22Rv1 (cell line): ENCODE results near the gene ST3GAL5.
"Not testable (repeated sequence)": the region's sequence is repeated elsewhere in the genome, so short reads cannot be mapped to it uniquely, and the experiment has no call there.

ENCODE experiments used
- H3K27ac ChIP-seq: fragments of 450-650 bp; 2 replicates; pipeline ENCODE4 v1.5.1; 2017
- CTCF ChIP-seq: fragments of 450-650 bp; IDR thresholded peaks from 2 replicates; pipeline ENCODE4 v1.5.1; 2017; ENCODE audit warnings: mild to moderate bottlenecking
- ZFX ChIP-seq: fragments of 450-650 bp; IDR thresholded peaks from 2 replicates; pipeline ENCODE4 v1.6.1; 2017; ENCODE audit warnings: antibody characterized with exemption, borderline replicate concordance

The ST3GAL5 gene

GRCh38 chr2:85890522-85891176, 1.9 kb upstream of the ST3GAL5 start:
- H3K27ac ChIP-seq, result no peak overlapping the region
- TF ChIP-seq ZFX, result no peak
- TF ChIP-seq CTCF, result no peak

- TF ChIP-seq ZFX (no peak), CTCF (no peak)
- peak overlapping the region; percentile 65 for H3K27ac ChIP-seq
Observed at GRCh38 chr2:85889627-85890281, 964 bp upstream of the ST3GAL5 start.

GRCh38 chr2:85888020-85888683, 638 bp downstream of the ST3GAL5 start:
- H3K27ac ChIP-seq, result peak overlapping the region; percentile 65
- TF ChIP-seq ZFX (no peak), CTCF (no peak)

- TF ChIP-seq CTCF (no peak), ZFX (no peak)
- H3K27ac ChIP-seq, result peak overlapping the region; percentile 65; the same call in 1 of the 2 replicates
Observed at GRCh38 chr2:85887566-85888019, 1.2 kb downstream of the ST3GAL5 start.

GRCh38 chr2:85886590-85886989, 2.2 kb downstream of the ST3GAL5 start:
- no peak overlapping the region for H3K27ac ChIP-seq
- TF ChIP-seq CTCF (no peak), ZFX (no peak)

GRCh38 chr2:85886141-85886540, 2.6 kb downstream of the ST3GAL5 start:
- H3K27ac ChIP-seq, result no peak overlapping the region
- TF ChIP-seq CTCF (no peak), ZFX (no peak)

GRCh38 chr2:85881781-85882180, 7.0 kb downstream of the ST3GAL5 start:
- H3K27ac ChIP-seq, result not testable (repeated sequence)

- not testable (repeated sequence) for H3K27ac ChIP-seq
Observed at GRCh38 chr2:85880716-85881328, 8.0 kb downstream of the ST3GAL5 start.
